ENCODE measurements around the gene NRXN2.

Gene NRXN2

GRCh38 chr11:64619811-64620380 is 103.1 kb downstream of the NRXN2 start:
- H3K36me3 ChIP-seq (ENCODE audit: control insufficient read depth, insufficient read depth, low read length): no peaks in the 10 kb centered on the region
- no peaks in the 10 kb centered on the region for H3K4me1 ChIP-seq (ENCODE audit: control insufficient read depth, insufficient read depth, low read length)
- H3K9ac ChIP-seq (ENCODE audit: low read depth, low read length): no peak overlapping the region

GRCh38 chr11:64619196-64619595 is 103.8 kb downstream of the NRXN2 start:
- Histone ChIP-seq H3K36me3 (ENCODE audit: control insufficient read depth, insufficient read depth, low read length) (no peaks in the 10 kb centered on the region), H3K9me3 (ENCODE audit: control insufficient read depth, insufficient read depth, low read length) (no peaks in the 10 kb centered on the region), H3K9ac (ENCODE audit: low read depth, low read length) (no peak overlapping the region), H3K4me1 (ENCODE audit: control insufficient read depth, insufficient read depth, low read length) (no peaks in the 10 kb centered on the region), H3K4me3 (ENCODE audit: low read depth, low read length) (no peak overlapping the region), H3K27me3 (ENCODE audit: control insufficient read depth, insufficient read depth, low read length) (no peaks in the 10 kb centered on the region)

More at GRCh38 chr11:64619811-64620380, 103.1 kb downstream of the NRXN2 start:
- H3K4me3 ChIP-seq (ENCODE audit: low read depth, low read length): no peak overlapping the region
- no peaks in the 10 kb centered on the region for H3K27me3 ChIP-seq (ENCODE audit: control insufficient read depth, insufficient read depth, low read length)
- H3K9me3 ChIP-seq (ENCODE audit: control insufficient read depth, insufficient read depth, low read length): no peaks in the 10 kb centered on the region

GRCh38 chr11:64616817-64617216 is 106.2 kb downstream of the NRXN2 start:
- Histone ChIP-seq H3K27me3 (ENCODE audit: control insufficient read depth, insufficient read depth, low read length) (no peaks in the 10 kb centered on the region), H3K9me3 (ENCODE audit: control insufficient read depth, insufficient read depth, low read length) (no peaks in the 10 kb centered on the region), H3K4me3 (ENCODE audit: low read depth, low read length) (no peak overlapping the region), H3K4me1 (ENCODE audit: control insufficient read depth, insufficient read depth, low read length) (no peaks in the 10 kb centered on the region), H3K36me3 (ENCODE audit: control insufficient read depth, insufficient read depth, low read length) (no peaks in the 10 kb centered on the region), H3K9ac (ENCODE audit: low read depth, low read length) (no peak overlapping the region)

GRCh38 chr11:64614917-64615316 is 108.1 kb downstream of the NRXN2 start:
- H3K9me3 ChIP-seq (ENCODE audit: control insufficient read depth, insufficient read depth, low read length): no peaks in the 10 kb centered on the region
- no peak overlapping the region for H3K4me3 ChIP-seq (ENCODE audit: low read depth, low read length)
- no peaks in the 10 kb centered on the region for H3K36me3 ChIP-seq (ENCODE audit: control insufficient read depth, insufficient read depth, low read length)
- H3K4me1 ChIP-seq (ENCODE audit: control insufficient read depth, insufficient read depth, low read length): no peaks in the 10 kb centered on the region
- no peak overlapping the region for H3K9ac ChIP-seq (ENCODE audit: low read depth, low read length)
- H3K27me3 ChIP-seq (ENCODE audit: control insufficient read depth, insufficient read depth, low read length): no peaks in the 10 kb centered on the region

- no peaks in the 10 kb centered on the region for H3K4me1 ChIP-seq (ENCODE audit: control insufficient read depth, insufficient read depth, low read length)
- no peaks in the 10 kb centered on the region for H3K27me3 ChIP-seq (ENCODE audit: control insufficient read depth, insufficient read depth, low read length)
- no peak overlapping the region for H3K9ac ChIP-seq (ENCODE audit: low read depth, low read length)
- H3K9me3 ChIP-seq (ENCODE audit: control insufficient read depth, insufficient read depth, low read length): no peaks in the 10 kb centered on the region
- no peaks in the 10 kb centered on the region for H3K36me3 ChIP-seq (ENCODE audit: control insufficient read depth, insufficient read depth, low read length)
- H3K4me3 ChIP-seq (ENCODE audit: low read depth, low read length): no peak overlapping the region
Observed at GRCh38 chr11:64613648-64614047, 109.3 kb downstream of the NRXN2 start.

- Histone ChIP-seq H3K4me3 (ENCODE audit: low read depth, low read length) (no peak overlapping the region), H3K9ac (ENCODE audit: low read depth, low read length) (no peak overlapping the region), H3K36me3 (ENCODE audit: control insufficient read depth, insufficient read depth, low read length) (no peaks in the 10 kb centered on the region), H3K27me3 (ENCODE audit: control insufficient read depth, insufficient read depth, low read length) (no peaks in the 10 kb centered on the region), H3K9me3 (ENCODE audit: control insufficient read depth, insufficient read depth, low read length) (no peaks in the 10 kb centered on the region), H3K4me1 (ENCODE audit: control insufficient read depth, insufficient read depth, low read length) (no peaks in the 10 kb centered on the region)
Observed at GRCh38 chr11:64611869-64612646, 110.9 kb downstream of the NRXN2 start.

GRCh38 chr11:64611176-64611575 is 111.8 kb downstream of the NRXN2 start:
- H3K36me3 ChIP-seq (ENCODE audit: control insufficient read depth, insufficient read depth, low read length): no peaks in the 10 kb centered on the region
- H3K4me3 ChIP-seq (ENCODE audit: low read depth, low read length): no peak overlapping the region
- H3K9ac ChIP-seq (ENCODE audit: low read depth, low read length): no peak overlapping the region
- no peaks in the 10 kb centered on the region for H3K4me1 ChIP-seq (ENCODE audit: control insufficient read depth, insufficient read depth, low read length)
- no peaks in the 10 kb centered on the region for H3K9me3 ChIP-seq (ENCODE audit: control insufficient read depth, insufficient read depth, low read length)
- no peaks in the 10 kb centered on the region for H3K27me3 ChIP-seq (ENCODE audit: control insufficient read depth, insufficient read depth, low read length)

GRCh38 chr11:64610596-64610995 is 112.4 kb downstream of the NRXN2 start:
- no peaks in the 10 kb centered on the region for H3K36me3 ChIP-seq (ENCODE audit: control insufficient read depth, insufficient read depth, low read length)
- H3K9me3 ChIP-seq (ENCODE audit: control insufficient read depth, insufficient read depth, low read length): no peaks in the 10 kb centered on the region
- H3K27me3 ChIP-seq (ENCODE audit: control insufficient read depth, insufficient read depth, low read length): no peaks in the 10 kb centered on the region
- H3K4me3 ChIP-seq (ENCODE audit: low read depth, low read length): no peak overlapping the region
- no peak overlapping the region for H3K9ac ChIP-seq (ENCODE audit: low read depth, low read length)
- no peaks in the 10 kb centered on the region for H3K4me1 ChIP-seq (ENCODE audit: control insufficient read depth, insufficient read depth, low read length)

- Histone ChIP-seq H3K27me3 (ENCODE audit: control insufficient read depth, insufficient read depth, low read length) (no peaks in the 10 kb centered on the region), H3K4me3 (ENCODE audit: low read depth, low read length) (no peak overlapping the region), H3K9me3 (ENCODE audit: control insufficient read depth, insufficient read depth, low read length) (no peaks in the 10 kb centered on the region), H3K4me1 (ENCODE audit: control insufficient read depth, insufficient read depth, low read length) (no peaks in the 10 kb centered on the region), H3K9ac (ENCODE audit: low read depth, low read length) (no peak overlapping the region), H3K36me3 (ENCODE audit: control insufficient read depth, insufficient read depth, low read length) (no peaks in the 10 kb centered on the region)
Observed at GRCh38 chr11:64609436-64610047, 113.5 kb downstream of the NRXN2 start.

- H3K4me3 ChIP-seq (ENCODE audit: low read depth, low read length): no peak overlapping the region
- H3K4me1 ChIP-seq (ENCODE audit: control insufficient read depth, insufficient read depth, low read length): no peaks in the 10 kb centered on the region
- H3K9me3 ChIP-seq (ENCODE audit: control insufficient read depth, insufficient read depth, low read length): no peaks in the 10 kb centered on the region
- H3K9ac ChIP-seq (ENCODE audit: low read depth, low read length): no peak overlapping the region
- no peaks in the 10 kb centered on the region for H3K27me3 ChIP-seq (ENCODE audit: control insufficient read depth, insufficient read depth, low read length)
- no peaks in the 10 kb centered on the region for H3K36me3 ChIP-seq (ENCODE audit: control insufficient read depth, insufficient read depth, low read length)
Observed at GRCh38 chr11:64608636-64609035, 114.4 kb downstream of the NRXN2 start.

GRCh38 chr11:64608046-64608445 is 115.0 kb downstream of the NRXN2 start:
- Histone ChIP-seq H3K4me3 (ENCODE audit: low read depth, low read length) (no peak overlapping the region), H3K9ac (ENCODE audit: low read depth, low read length) (no peak overlapping the region), H3K36me3 (ENCODE audit: control insufficient read depth, insufficient read depth, low read length) (no peaks in the 10 kb centered on the region), H3K9me3 (ENCODE audit: control insufficient read depth, insufficient read depth, low read length) (no peaks in the 10 kb centered on the region), H3K27me3 (ENCODE audit: control insufficient read depth, insufficient read depth, low read length) (no peaks in the 10 kb centered on the region), H3K4me1 (ENCODE audit: control insufficient read depth, insufficient read depth, low read length) (no peaks in the 10 kb centered on the region)

Data from iPS-15b (cell line).